ENCODE measurements around the gene RAPGEF2.
"Not testable (repeated sequence)": the region's sequence is repeated elsewhere in the genome, so short reads cannot be mapped to it uniquely, and the experiment has no call there.

RAPGEF2 gene

GRCh38 chr4:159248384-159249178 is 145.7 kb downstream of the RAPGEF2 start:
- no peak for DNase-seq

GRCh38 chr4:159250751-159251325 is 148.0 kb downstream of the RAPGEF2 start:
- no peak for DNase-seq

- not testable (repeated sequence) for DNase-seq
Measured at GRCh38 chr4:159251580-159251979, 148.7 kb downstream of the RAPGEF2 start.

- DNase-seq: no peak
Measured at GRCh38 chr4:159252491-159252890, 149.6 kb downstream of the RAPGEF2 start.

GRCh38 chr4:159256037-159256436 is 153.2 kb downstream of the RAPGEF2 start:
- no peak for DNase-seq

GRCh38 chr4:159258889-159259560 is 156.1 kb downstream of the RAPGEF2 start:
- DNase-seq: no peak

GRCh38 chr4:159264057-159264456 is 161.2 kb downstream of the RAPGEF2 start:
- no peak for DNase-seq

GRCh38 chr4:159266981-159267868 is 164.3 kb downstream of the RAPGEF2 start:
- DNase-seq: no peak

- DNase-seq: no peak
Measured at GRCh38 chr4:159267869-159268285, 165.0 kb downstream of the RAPGEF2 start.

GRCh38 chr4:159268607-159269006 is 165.7 kb downstream of the RAPGEF2 start:
- DNase-seq: no peak

- no peak for DNase-seq
Measured at GRCh38 chr4:159269116-159269515, 166.2 kb downstream of the RAPGEF2 start.

- DNase-seq: no peak
Measured at GRCh38 chr4:159269956-159270355, 167.1 kb downstream of the RAPGEF2 start.

- DNase-seq: no peak
Measured at GRCh38 chr4:159271856-159272255, 169.0 kb downstream of the RAPGEF2 start.

- no peak for DNase-seq
Measured at GRCh38 chr4:159272273-159273140, 169.6 kb downstream of the RAPGEF2 start.

- DNase-seq: no peak
Measured at GRCh38 chr4:159273141-159273438, 170.2 kb downstream of the RAPGEF2 start.

GRCh38 chr4:159273841-159274240 is 171.0 kb downstream of the RAPGEF2 start:
- DNase-seq: no peak

- DNase-seq: no peak
Measured at GRCh38 chr4:159278399-159278798, 175.5 kb downstream of the RAPGEF2 start.

- no peak for DNase-seq
Measured at GRCh38 chr4:159279084-159279483, 176.2 kb downstream of the RAPGEF2 start.

GRCh38 chr4:159280442-159281172 is 177.7 kb downstream of the RAPGEF2 start:
- no peak for DNase-seq

- no peak for DNase-seq
Measured at GRCh38 chr4:159281771-159282170, 178.9 kb downstream of the RAPGEF2 start.

- DNase-seq: no peak
Measured at GRCh38 chr4:159282329-159282728, 179.4 kb downstream of the RAPGEF2 start.

All from activated effector memory CD4-positive, alpha-beta T cell treated with anti-CD3 and anti-CD28 coated beads, Interleukin-2, amount 50 U/mL, for 16 hours (primary cell).